HG02970 (cell line): ENCODE measurements around the gene POU2F1.
A peak's percentile ranks its signal among the peaks of the same experiment; 100 is the strongest.
"Not testable (repeated sequence)": the region's sequence is repeated elsewhere in the genome, so short reads cannot be mapped to it uniquely, and the experiment has no call there.

Experiments used
- ATAC-seq: cut with Tn5 transposase; IDR thresholded peaks from one replicate; pipeline ENCODE4 v1.9.1; 2021; ENCODE audit warnings: mild to moderate bottlenecking, moderate library complexity, moderate number of reproducible peaks; ENCODE audit not compliant: unreplicated experiment, low FRiP score

Gene POU2F1

GRCh38 chr1:167305059-167305705, 84.5 kb downstream of the POU2F1 start:
- ATAC-seq: no peak

- no peak for ATAC-seq
These were observed 85.1 kb downstream of the POU2F1 start for GRCh38 chr1:167305706-167306277.

GRCh38 chr1:167310732-167311131, 90.0 kb downstream of the POU2F1 start:
- no peak for ATAC-seq

GRCh38 chr1:167312871-167313270, 92.2 kb downstream of the POU2F1 start:
- no peak for ATAC-seq

GRCh38 chr1:167314671-167315070, 94.0 kb downstream of the POU2F1 start:
- no peak for ATAC-seq

- no peak for ATAC-seq
These were observed 96.8 kb downstream of the POU2F1 start for GRCh38 chr1:167317463-167317862.

GRCh38 chr1:167319206-167319605, 98.5 kb downstream of the POU2F1 start:
- not testable (repeated sequence) for ATAC-seq

GRCh38 chr1:167322483-167322882, 101.8 kb downstream of the POU2F1 start:
- no peak for ATAC-seq

- no peak for ATAC-seq
These were observed 104.5 kb downstream of the POU2F1 start for GRCh38 chr1:167325151-167325550.

GRCh38 chr1:167328306-167328815, 107.7 kb downstream of the POU2F1 start:
- ATAC-seq: no peak

GRCh38 chr1:167328816-167329483, 108.3 kb downstream of the POU2F1 start:
- peak; percentile 70 for ATAC-seq

- ATAC-seq: no peak
These were observed 110.1 kb downstream of the POU2F1 start for GRCh38 chr1:167330601-167331293.

GRCh38 chr1:167331650-167332049, 111.0 kb downstream of the POU2F1 start:
- no peak for ATAC-seq

GRCh38 chr1:167332503-167332902, 111.8 kb downstream of the POU2F1 start:
- no peak for ATAC-seq

- no peak for ATAC-seq
These were observed 112.4 kb downstream of the POU2F1 start for GRCh38 chr1:167333124-167333523.

- no peak for ATAC-seq
These were observed 113.0 kb downstream of the POU2F1 start for GRCh38 chr1:167333703-167334102.

GRCh38 chr1:167339405-167339804, 118.7 kb downstream of the POU2F1 start:
- no peak for ATAC-seq

GRCh38 chr1:167342846-167343245, 122.2 kb downstream of the POU2F1 start:
- no peak for ATAC-seq

GRCh38 chr1:167344112-167344511, 123.4 kb downstream of the POU2F1 start:
- no peak for ATAC-seq

GRCh38 chr1:167344615-167345385, 124.1 kb downstream of the POU2F1 start:
- no peak for ATAC-seq
